Activated naive CD4-positive, alpha-beta T cell (primary cell): ENCODE data around the gene RAB5IF.
"Not testable (repeated sequence)": the region's sequence is repeated elsewhere in the genome, so short reads cannot be mapped to it uniquely, and the experiment has no call there.

Experiments used
- DNase-seq, 4 experiments: peaks; one replicate each; lab custom pipeline; 2025; lab: John Stamatoyannopoulos, UW

Gene RAB5IF

GRCh38 chr20:36585410-36586125, 20.0 kb upstream of the RAB5IF start:
- DNase-seq: no peak

- DNase-seq: no peak
Measured at GRCh38 chr20:36587388-36588070, 18.1 kb upstream of the RAB5IF start.

DNA sequence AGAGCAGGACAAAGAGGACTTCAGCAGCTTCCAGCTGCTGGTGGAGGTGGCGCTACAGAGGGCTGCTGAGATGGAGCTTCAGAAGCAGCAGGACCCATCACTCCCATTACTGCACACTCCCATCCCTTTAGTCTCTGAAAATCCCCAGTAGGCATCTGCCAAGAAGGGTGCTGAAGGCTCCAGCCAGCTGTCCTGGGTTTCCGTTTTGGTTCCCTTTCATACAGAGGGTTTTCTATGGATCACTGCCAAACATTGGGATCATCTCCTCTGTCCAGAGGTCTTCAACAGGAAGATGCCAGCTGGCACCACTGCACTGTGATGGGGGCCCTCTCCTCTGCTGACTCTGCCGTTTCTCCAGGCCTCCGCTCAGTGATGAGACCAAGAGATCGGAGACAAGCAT, 14.3 kb upstream of the RAB5IF start:
- no peak for DNase-seq

GRCh38 chr20:36591854-36592641, 13.5 kb upstream of the RAB5IF start:
- DNase-seq: peak in 1 of 4 experiments; percentile 14

GRCh38 chr20:36593347-36593929, 12.1 kb upstream of the RAB5IF start:
- DNase-seq: no peak

GRCh38 chr20:36599912-36600345, 5.7 kb upstream of the RAB5IF start:
- DNase-seq: no peak

DNA sequence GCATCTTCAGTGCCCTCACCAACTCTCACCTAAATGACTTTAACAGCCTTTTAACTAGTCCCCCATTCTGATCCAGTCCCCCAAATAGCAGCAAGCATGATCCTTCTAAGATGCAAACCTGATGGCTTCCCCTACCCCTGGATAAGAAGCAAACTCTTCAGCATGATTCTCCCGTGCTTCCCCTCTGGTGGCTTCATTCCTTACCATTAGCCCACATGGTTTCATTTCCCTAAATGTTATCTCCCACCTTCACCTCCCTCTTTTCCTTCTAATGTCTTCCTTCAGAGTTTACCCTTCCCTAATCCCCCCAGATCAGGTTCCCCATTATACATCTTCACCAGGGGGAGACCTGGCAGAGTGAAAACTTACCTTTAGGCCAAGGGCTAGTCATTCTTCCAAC, 4.0 kb upstream of the RAB5IF start:
- no peak for DNase-seq

GRCh38 chr20:36604952-36605398, 604 bp upstream of the RAB5IF start:
- DNase-seq: peak in 2 of 4 experiments; percentile 27 to 32

DNA sequence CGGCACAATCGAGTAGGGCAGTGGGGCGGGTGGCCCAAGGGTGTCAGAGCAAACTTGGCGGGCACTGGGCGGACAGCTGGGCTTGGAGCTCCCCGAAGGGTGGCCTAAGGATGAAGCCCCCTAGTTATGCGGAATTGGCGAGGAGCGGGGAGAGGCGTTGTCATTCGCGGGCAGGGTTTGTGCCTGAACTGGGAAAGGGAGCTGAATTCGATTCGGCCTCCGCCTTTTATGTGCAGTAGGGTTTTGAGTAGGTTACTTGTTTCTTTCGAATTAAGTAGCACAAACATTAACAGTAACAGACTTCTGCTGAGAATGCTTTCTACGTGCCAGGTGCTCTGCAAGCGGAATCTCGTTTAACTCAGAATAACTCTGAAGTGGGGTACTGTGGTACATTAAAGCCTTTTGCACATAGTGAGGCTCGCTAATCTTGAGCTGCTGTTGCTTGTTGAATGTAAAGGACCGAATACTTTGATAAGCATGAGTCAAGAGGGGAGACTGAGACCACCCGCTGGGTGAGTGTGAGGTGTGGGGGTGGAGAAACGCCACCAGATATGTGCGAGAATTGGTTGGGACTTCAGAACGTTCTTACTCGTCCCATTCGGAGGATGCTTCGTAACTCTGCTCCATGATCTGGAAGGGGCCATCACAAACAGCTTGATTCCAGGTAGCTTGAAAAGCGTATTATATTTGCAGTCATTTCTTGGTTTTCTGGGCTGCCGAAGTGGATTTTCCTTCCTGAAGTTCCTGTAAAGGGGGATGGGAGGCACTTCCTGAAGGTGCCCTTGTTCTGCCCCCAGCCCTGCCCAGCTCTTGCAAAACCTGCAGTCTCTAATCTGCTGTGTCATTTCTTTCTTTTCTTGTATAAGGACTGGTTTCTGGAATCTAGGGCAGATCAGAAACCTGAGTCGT, 833 bp downstream of the RAB5IF start:
- DNase-seq: peak in 2 of 4 experiments; percentile 22 to 36

- no peak for DNase-seq
Measured at GRCh38 chr20:36607586-36608387, 2.2 kb downstream of the RAB5IF start.

- not testable (repeated sequence) for DNase-seq
Measured at GRCh38 chr20:36608388-36608728, 2.8 kb downstream of the RAB5IF start.

GRCh38 chr20:36611625-36612024, 6.0 kb downstream of the RAB5IF start:
- no peak for DNase-seq

DNA sequence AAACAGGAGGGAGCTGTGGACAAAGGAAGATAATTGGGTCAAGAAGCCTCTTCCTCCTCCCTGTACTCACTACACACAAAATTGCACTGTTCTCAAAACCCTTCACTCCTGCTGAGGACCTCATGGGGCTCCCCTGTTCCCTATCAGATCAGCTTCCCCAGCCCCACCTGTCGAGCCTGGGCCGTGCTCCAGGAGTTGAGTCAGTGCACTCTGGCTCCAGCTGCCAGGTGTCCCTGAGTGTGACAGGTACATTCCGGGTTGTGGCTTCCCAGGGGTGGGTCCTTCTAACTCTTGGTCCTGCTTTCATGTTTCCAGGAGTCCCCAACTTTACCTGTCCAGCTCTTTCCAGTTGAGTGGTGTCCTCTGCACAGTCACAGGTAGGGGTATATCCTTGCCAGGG, 8.4 kb downstream of the RAB5IF start:
- no peak for DNase-seq

DNA sequence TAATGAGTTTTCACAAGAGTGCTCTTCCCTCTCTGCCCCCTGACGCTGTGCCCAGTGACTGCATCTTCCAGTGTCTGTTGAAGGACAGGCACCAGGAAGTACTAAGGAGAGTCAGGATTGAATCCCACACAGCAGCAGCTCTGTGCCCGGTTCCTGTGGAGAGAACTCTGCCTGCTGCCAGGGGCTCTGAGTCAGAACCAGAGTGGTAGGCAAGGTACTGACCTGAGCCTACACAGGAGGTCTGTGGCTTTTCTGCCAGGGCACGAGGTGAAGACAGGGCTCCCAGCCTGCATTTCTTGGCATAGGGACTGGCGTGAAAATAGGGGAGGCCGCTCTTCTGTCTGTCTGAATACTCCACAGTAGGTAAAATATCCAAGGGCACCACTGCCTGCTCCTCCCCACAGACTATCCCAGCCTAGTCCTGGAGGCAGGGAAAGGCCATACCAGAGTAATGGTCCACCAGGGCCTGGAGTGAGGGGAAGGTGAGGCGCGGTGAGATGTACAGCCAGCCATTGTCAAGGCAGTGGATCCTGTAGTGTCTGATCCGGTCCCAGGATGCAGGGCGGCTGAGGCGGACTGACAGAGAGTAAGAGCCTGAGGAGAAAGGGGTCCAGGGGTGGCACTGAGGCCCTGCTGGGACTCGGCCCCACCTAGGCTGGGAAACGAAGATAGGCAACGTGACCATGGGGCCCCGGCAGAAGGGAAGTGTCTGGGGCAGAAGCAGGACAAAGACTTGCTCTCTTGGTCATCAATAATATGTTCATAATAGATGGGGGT, 9.4 kb downstream of the RAB5IF start:
- DNase-seq: no peak

GRCh38 chr20:36620917-36621316, 15.3 kb downstream of the RAB5IF start:
- no peak for DNase-seq

DNA sequence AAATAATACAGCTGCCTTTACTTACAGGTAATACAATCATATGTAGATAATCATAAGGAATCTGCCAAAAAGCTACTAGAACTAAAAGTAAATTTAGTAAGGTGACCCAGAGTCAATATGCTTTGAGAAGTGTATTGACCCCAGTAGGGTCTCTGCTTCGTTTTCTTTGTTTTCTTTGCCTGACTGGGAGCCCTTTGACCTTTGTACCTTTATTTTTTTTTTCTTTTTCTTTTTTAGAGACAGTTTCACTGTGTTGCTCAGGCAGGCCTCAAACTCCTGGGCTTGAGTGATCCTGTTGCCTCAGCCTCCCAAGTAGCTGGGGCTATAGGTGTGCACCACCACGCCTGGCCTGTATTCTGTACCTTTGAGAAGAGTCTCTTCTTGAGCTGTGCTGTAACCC, 17.9 kb downstream of the RAB5IF start:
- no peak for DNase-seq

GRCh38 chr20:36624068-36624943, 18.7 kb downstream of the RAB5IF start:
- no peak for DNase-seq

DNA sequence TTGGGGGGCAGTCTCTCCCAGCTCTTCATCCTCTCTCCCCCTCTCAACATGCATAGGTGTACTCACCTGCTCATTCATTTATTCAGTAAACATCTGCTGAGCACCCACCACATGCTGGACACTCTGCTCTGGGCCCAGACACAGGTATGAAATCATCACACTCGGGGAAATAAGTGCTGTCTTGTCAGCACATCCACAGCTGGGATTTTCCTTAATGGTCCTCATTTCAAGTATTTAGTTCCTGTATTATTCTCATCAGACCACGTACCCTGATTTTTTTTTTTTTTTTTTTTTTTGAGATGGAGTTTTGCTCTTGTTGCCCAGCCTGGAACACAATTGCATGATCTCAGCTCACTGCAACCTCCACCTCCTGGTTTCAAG, 19.4 kb downstream of the RAB5IF start:
- no peak for DNase-seq

DNA sequence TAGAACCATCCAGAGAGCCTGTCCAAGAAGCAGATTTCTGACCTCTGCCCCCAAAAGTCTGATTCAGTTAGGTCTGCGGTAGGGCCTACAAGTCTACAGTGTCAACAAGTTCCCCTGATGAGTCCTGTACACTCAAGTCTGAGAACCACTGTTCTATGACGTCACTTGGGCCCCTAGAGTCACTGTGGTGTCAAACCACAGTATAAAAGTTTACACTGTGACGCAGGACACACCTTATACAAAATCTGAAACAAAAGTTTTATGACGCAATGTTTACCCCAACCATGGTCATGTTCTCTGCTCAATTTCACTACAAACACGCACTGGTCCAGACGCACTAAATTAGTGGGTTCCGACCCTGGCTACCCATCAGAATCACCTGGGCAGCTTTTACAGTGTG, 22.5 kb downstream of the RAB5IF start:
- DNase-seq: no peak
